Measurements from ENCODE around the gene FPGS. TPM values are rescaled to one million over a fixed set of nuclear protein-coding genes. Genes with fewer than 3 reads are reported as not detected.

Gene FPGS
- total RNA-seq, 4 donors from 2014 or later: 46.1 to 105 (median 71.5) TPM

GRCh38 chr9:127785933-127786772, 16.5 kb upstream of the FPGS start, which contains the start of gene CDK9:
TSS of gene CDK9 (plus strand) at chr9:127786034. CDS start at chr9:127786149, 115 bp downstream.
- peaks cover 0 to 37% (median 20%) of the 10 kb centered on the region in 4 donors for H3K4me1 ChIP-seq
- H3K4me3 ChIP-seq: peak within 1 kb of the TSS; percentile 86 to 100 (median 98)
- peak; percentile 92 to 96 (median 96) for DNase-seq
- TF ChIP-seq POLR2A (IDR thresholded peaks at IDR 0.05) (peak; percentile 52 to 74), CTCF (IDR thresholded peaks at IDR 0.05) (peak in 1 of 6 experiments; percentile 1)
- no peaks in the 10 kb centered on the region for H3K27me3 ChIP-seq
- H3K9me3 ChIP-seq: no peaks in the 10 kb centered on the region
- peak within 1 kb of the TSS; percentile 95 to 100 (median 96) for H3K27ac ChIP-seq
- peaks cover 0 to 44% (median 0%) of the 10 kb centered on the region in 3 donors for H3K36me3 ChIP-seq

GRCh38 chr9:127786773-127787104, 15.9 kb upstream of the FPGS start:
- peaks cover 0 to 39% (median 20%) of the 10 kb centered on the region in 4 donors for H3K4me1 ChIP-seq
- TF ChIP-seq CTCF (IDR thresholded peaks at IDR 0.05): peak in 4 of 6 experiments; percentile 45 to 63 (median 56)
- TF ChIP-seq POLR2A (IDR thresholded peaks at IDR 0.05): no peak
- no peak for DNase-seq

GRCh38 chr9:127788337-127789011, 14.2 kb upstream of the FPGS start:
- H3K27me3 ChIP-seq: no peaks in the 10 kb centered on the region
- H3K4me3 ChIP-seq: no peak overlapping the region
- H3K4me1 ChIP-seq: peaks cover 0 to 52% (median 12%) of the 10 kb centered on the region in 4 donors
- no peak for DNase-seq
- peaks cover 0 to 65% (median 0%) of the 10 kb centered on the region in 3 donors for H3K36me3 ChIP-seq
- H3K27ac ChIP-seq: no peak overlapping the region
- TF ChIP-seq CTCF (IDR thresholded peaks at IDR 0.05) (no peak), POLR2A (IDR thresholded peaks at IDR 0.05) (no peak)
- H3K9me3 ChIP-seq: no peaks in the 10 kb centered on the region

More at GRCh38 chr9:127786773-127787104, 15.9 kb upstream of the FPGS start:
- Histone ChIP-seq H3K36me3 (peaks cover 0 to 49% (median 0%) of the 10 kb centered on the region in 3 donors), H3K9me3 (no peaks in the 10 kb centered on the region), H3K4me3 (peak overlapping the region; percentile 86 to 100 (median 98)), H3K27me3 (no peaks in the 10 kb centered on the region), H3K27ac (peak overlapping the region; percentile 95 to 100 (median 96))

- peaks cover 0 to 65% (median 0%) of the 10 kb centered on the region in 3 donors for H3K36me3 ChIP-seq
- H3K27me3 ChIP-seq: no peaks in the 10 kb centered on the region
- no peaks in the 10 kb centered on the region for H3K9me3 ChIP-seq
- TF ChIP-seq POLR2A (IDR thresholded peaks at IDR 0.05): no peak
- TF ChIP-seq CTCF (IDR thresholded peaks at IDR 0.05): no peak
- DNase-seq: no peak
- no peak overlapping the region for H3K4me3 ChIP-seq
- no peak overlapping the region for H3K27ac ChIP-seq
- peaks cover 0 to 57% (median 5%) of the 10 kb centered on the region in 4 donors for H3K4me1 ChIP-seq
These were observed 13.5 kb upstream of the FPGS start for GRCh38 chr9:127789179-127789578.

GRCh38 chr9:127790094-127790855, 12.4 kb upstream of the FPGS start:
- no peak for DNase-seq
- no peak overlapping the region for H3K4me3 ChIP-seq
- H3K27me3 ChIP-seq: no peaks in the 10 kb centered on the region
- H3K27ac ChIP-seq: no peak overlapping the region
- H3K4me1 ChIP-seq: peaks cover 0 to 57% (median 0%) of the 10 kb centered on the region in 4 donors
- peaks cover 0 to 65% (median 0%) of the 10 kb centered on the region in 3 donors for H3K36me3 ChIP-seq
- TF ChIP-seq CTCF (IDR thresholded peaks at IDR 0.05): no peak
- no peak for TF ChIP-seq POLR2A (IDR thresholded peaks at IDR 0.05)
- H3K9me3 ChIP-seq: no peaks in the 10 kb centered on the region
